Measurements from ENCODE around the gene IRF4.

Gene IRF4

DNA sequence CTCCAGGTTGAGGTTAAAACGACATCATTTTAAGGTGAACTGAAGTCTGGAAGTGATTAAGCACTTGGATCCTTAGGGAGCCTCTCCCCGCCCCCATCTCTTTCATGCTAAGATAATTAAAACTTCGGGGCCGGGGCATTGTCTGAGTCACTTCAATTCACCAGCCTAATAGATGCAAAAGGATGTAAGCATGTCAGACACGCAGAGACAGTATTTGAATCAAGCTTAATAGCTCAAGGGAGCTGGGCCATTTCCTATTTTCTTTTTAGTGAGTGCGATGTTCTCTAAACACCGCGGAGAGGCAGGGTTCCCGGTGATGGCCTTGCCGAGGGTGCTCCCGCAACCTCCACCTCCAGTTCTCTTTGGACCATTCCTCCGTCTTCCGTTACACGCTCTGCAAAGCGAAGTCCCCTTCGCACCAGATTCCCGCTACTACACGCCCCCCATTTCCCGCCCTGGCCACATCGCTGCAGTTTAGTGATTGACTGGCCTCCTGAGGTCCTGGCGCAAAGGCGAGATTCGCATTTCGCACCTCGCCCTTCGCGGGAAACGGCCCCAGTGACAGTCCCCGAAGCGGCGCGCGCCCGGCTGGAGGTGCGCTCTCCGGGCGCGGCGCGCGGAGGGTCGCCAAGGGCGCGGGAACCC, 516 bp upstream of the IRF4 start:
- TF ChIP-seq, protein P1, sequence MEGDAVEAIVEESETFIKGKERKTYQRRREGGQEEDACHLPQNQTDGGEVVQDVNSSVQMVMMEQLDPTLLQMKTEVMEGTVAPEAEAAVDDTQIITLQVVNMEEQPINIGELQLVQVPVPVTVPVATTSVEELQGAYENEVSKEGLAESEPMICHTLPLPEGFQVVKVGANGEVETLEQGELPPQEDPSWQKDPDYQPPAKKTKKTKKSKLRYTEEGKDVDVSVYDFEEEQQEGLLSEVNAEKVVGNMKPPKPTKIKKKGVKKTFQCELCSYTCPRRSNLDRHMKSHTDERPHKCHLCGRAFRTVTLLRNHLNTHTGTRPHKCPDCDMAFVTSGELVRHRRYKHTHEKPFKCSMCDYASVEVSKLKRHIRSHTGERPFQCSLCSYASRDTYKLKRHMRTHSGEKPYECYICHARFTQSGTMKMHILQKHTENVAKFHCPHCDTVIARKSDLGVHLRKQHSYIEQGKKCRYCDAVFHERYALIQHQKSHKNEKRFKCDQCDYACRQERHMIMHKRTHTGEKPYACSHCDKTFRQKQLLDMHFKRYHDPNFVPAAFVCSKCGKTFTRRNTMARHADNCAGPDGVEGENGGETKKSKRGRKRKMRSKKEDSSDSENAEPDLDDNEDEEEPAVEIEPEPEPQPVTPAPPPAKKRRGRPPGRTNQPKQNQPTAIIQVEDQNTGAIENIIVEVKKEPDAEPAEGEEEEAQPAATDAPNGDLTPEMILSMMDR (IDR thresholded peaks at IDR 0.05; ENCODE audit: borderline replicate concordance, insufficient read depth, low read depth, low read length), result peak; percentile 6; the same call in 1 of the 2 replicates
- H3K4me3 ChIP-seq (ENCODE audit: low read depth, low read length), result peak overlapping the region; percentile 99

DNA sequence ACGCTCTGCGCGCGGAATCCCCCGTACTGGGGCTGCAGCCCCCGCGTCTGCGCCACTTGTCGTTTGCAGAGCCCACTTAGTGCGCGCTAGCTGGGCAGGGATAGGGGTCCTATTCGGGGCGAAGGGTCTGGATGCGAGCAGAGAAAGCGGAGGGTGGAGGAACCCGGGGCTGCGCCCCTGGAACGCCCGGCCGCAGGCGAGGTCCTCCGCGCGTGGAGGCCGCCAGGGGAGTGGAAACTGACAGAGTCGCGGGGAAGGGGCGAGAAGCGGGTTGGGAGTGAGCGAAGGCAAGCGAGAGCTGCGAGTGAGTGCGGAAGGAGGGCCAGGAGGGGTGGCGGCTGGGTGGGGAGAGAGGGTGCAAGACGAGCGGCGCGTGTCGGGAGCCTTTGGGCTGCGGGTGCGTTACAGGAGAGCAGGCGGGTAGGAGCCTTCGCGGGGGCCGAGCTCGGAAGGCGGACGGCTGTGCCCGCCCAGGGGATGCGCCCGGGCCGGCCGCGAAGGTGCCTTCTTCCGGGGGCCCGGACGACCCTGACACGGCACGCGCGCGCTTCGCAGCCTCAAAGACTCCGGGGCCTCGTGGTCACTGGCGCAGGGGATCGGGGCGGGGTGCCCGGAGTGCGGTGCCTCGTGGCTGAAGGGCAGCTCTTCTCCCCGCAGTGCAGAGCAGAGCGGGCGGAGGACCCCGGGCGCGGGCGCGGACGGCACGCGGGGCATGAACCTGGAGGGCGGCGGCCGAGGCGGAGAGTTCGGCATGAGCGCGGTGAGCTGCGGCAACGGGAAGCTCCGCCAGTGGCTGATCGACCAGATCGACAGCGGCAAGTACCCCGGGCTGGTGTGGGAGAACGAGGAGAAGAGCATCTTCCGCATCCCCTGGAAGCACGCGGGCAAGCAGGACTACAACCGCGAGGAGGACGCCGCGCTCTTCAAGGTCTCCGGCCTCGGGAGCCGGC, 1.2 kb downstream of the IRF4 start:
- TF ChIP-seq, protein P1 (IDR thresholded peaks at IDR 0.05; ENCODE audit: borderline replicate concordance, insufficient read depth, low read depth, low read length), result no peak
- peak overlapping the region; percentile 99 for H3K4me3 ChIP-seq (ENCODE audit: low read depth, low read length)

DNA sequence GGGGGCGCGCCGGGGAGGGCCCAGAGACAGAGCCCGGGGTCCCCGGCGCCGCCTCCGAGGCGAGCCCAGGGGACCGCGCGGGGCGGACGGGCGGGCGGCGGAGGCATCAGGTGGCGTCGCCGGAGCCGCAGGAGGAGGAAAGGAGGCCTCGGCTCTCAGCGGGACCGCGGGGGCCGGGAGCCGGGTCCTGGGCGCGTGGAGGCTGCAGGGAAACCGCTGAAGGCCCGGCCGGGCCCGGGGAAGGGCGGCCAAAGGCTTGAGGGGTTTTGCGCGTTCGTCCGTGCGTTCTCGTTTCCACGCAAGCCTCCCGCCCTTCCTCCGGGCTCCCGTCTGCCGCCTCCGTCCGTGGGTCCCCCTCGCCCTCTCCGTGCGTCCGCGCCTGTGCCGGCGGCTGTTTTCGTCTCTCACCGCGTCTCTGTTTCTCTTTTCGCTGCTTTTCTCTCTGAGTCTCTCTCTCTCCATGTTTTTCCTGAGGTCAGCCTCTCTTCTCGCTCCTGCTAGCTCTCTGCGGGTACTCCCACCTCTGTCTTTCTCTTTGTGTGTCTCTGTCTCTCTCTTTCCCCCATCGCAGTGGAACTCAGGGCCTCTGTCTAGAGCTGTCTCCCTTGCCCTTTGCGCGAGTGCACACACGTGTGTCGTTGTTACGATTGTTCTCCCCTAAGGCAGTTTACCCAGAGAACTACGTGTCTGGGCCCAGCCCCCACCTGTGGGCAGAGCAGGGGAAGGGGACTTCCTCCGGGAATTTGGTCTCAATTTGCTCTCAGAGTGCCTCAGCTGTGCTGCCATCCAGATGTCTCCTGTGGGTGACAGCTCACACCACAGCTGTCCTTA, 2.1 kb downstream of the IRF4 start:
- peak overlapping the region; percentile 99 for H3K4me3 ChIP-seq (ENCODE audit: low read depth, low read length)
- TF ChIP-seq, protein P1 (IDR thresholded peaks at IDR 0.05; ENCODE audit: borderline replicate concordance, insufficient read depth, low read depth, low read length), result no peak

DNA sequence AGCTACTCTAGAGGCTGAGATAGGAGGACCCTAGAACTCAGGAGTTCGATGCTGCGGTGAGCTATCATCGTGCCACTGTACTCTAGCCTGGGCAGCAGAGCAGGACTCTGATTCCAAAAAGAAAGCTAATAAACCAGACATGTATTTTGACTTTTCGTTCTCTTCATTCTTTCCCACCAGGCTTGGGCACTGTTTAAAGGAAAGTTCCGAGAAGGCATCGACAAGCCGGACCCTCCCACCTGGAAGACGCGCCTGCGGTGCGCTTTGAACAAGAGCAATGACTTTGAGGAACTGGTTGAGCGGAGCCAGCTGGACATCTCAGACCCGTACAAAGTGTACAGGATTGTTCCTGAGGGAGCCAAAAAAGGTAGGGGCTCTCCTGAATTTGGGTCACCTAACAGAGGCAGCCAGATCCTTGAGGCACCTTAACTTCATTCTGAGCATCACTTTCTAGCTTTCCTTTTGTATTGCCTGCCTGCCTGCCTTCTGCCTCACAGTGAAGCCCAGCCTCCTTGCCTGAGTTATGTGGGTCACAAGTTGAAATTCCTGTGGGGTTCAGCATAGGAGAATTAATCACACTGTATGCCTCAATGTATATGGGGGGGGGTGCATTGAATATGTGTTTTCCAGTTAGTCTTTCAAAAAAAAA, 3.2 kb downstream of the IRF4 start:
- peak overlapping the region; percentile 99 for H3K4me3 ChIP-seq (ENCODE audit: low read depth, low read length)
- TF ChIP-seq, protein P1 (IDR thresholded peaks at IDR 0.05; ENCODE audit: borderline replicate concordance, insufficient read depth, low read depth, low read length), result no peak

DNA sequence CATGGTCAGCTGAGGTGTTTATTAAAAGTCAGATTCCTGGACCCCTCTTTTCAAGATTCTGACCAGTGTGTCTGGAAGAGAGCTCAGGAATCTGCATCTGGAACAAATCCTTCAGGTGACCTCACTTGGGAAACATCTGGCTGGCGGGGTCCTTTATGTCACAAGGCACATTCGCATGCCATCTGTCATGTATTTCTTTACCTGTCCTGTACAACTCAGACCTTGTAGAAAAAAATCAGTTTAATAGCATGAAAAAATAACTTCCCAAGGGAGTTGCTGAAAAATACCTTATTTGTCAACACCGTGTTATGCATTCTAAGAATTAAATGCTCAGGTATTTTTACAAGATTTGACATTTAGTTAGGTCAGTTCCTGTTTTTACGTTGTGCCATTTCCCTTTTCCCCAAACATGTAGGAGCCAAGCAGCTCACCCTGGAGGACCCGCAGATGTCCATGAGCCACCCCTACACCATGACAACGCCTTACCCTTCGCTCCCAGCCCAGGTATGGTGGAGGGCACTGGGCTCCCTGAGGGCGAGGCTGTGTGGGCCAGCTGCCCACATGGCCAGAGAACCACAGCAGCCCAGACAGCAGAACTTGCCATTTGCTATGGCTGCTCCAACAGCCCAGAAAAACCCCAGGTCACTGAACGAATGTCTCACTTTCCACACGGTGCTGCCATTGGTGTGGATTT, 4.0 kb downstream of the IRF4 start:
- H3K4me3 ChIP-seq (ENCODE audit: low read depth, low read length), result peak overlapping the region; percentile 31

More for the DNA sequence above, 4.0 kb downstream of the IRF4 start:
- TF ChIP-seq, protein P1 (IDR thresholded peaks at IDR 0.05; ENCODE audit: borderline replicate concordance, insufficient read depth, low read depth, low read length), result no peak
